GM21576 (cell line): Measurements from ENCODE around the gene HID1.

Source experiments
- ATAC-seq: cut with Tn5 transposase; IDR thresholded peaks from one replicate; pipeline ENCODE4 v1.9.1; 2021; ENCODE audit warnings: mild to moderate bottlenecking, moderate library complexity; ENCODE audit not compliant: unreplicated experiment

HID1 gene

DNA sequence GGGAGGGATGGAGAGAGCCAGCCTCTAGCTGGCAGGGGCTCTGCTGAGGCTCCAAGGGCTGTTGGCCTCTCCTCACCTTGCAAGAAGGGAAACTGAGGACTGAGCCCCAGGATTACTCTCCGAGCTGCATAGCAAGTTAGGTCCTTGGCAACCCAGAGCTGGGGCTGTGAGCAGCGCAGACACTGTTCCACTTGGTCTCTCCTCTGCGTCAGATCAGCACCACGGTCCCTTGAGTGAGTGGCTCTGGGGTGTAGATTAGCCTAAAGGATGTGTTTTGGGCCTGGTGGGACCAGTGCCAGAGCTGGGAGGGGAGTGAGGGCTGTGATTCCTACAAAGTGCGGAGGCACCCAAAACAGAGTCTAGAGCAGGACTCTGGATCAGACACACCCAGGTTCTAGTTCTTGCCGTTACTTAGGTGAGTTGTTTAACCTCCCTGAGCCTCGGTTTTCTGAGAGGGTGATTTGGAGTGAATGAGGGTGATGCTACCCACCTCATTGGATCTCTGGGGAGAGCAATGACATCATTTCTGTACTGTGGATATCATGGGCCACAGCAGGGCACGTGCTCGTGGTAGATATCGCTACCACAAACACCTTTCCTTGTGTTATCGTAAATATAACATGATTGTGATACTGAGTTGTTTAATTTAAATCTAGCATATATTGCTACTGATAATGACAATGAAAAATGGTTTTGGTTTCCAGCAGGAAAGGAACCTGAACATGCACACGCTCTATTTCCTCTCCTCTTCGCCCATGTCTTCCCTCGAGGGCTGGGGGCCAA lies 71.0 kb downstream of the HID1 start:
- ATAC-seq, result no peak
